GM21723 (cell line): Measurements from ENCODE around the gene LONRF2.
"Not testable (repeated sequence)": the region's sequence is repeated elsewhere in the genome, so short reads cannot be mapped to it uniquely, and the experiment has no call there.

ENCODE experiments used
- ATAC-seq: cut with Tn5 transposase; IDR thresholded peaks from one replicate; pipeline ENCODE4 v1.9.1; 2021; ENCODE audit warnings: mild to moderate bottlenecking, moderate library complexity; ENCODE audit not compliant: unreplicated experiment

LONRF2 gene

GRCh38 chr2:100321866-100322820 is at the start of gene LONRF2:
Gene LONRF2 (minus strand): TSS chr2:100322501. CDS start chr2:100322093, 408 bp downstream.
- ATAC-seq: no peak

GRCh38 chr2:100367163-100367562 is 44.9 kb upstream of the LONRF2 start:
- no peak for ATAC-seq

- no peak for ATAC-seq
Observed at GRCh38 chr2:100365434-100365833, 43.1 kb upstream of the LONRF2 start.

GRCh38 chr2:100362269-100362668 is 40.0 kb upstream of the LONRF2 start:
- ATAC-seq: not testable (repeated sequence)

- ATAC-seq: no peak
Observed at GRCh38 chr2:100359576-100359975, 37.3 kb upstream of the LONRF2 start.

- no peak for ATAC-seq
Observed at GRCh38 chr2:100358554-100358953, 36.3 kb upstream of the LONRF2 start.

GRCh38 chr2:100352521-100352920 is 30.2 kb upstream of the LONRF2 start:
- ATAC-seq: no peak

GRCh38 chr2:100350661-100351185 is 28.4 kb upstream of the LONRF2 start:
- no peak for ATAC-seq

GRCh38 chr2:100345144-100345543 is 22.8 kb upstream of the LONRF2 start:
- ATAC-seq: not testable (repeated sequence)

- no peak for ATAC-seq
Observed at GRCh38 chr2:100344433-100344832, 22.1 kb upstream of the LONRF2 start.

- ATAC-seq: not testable (repeated sequence)
Observed at GRCh38 chr2:100342466-100342865, 20.2 kb upstream of the LONRF2 start.

- ATAC-seq: no peak
Observed at GRCh38 chr2:100339823-100340222, 17.5 kb upstream of the LONRF2 start.

- ATAC-seq: no peak
Observed at GRCh38 chr2:100334929-100335328, 12.6 kb upstream of the LONRF2 start.

GRCh38 chr2:100327742-100328141 is 5.4 kb upstream of the LONRF2 start:
- no peak for ATAC-seq

GRCh38 chr2:100321179-100321865 is 979 bp downstream of the LONRF2 start:
- ATAC-seq: no peak

- no peak for ATAC-seq
Observed at GRCh38 chr2:100320547-100321178, 1.6 kb downstream of the LONRF2 start.

- no peak for ATAC-seq
Observed at GRCh38 chr2:100317634-100318033, 4.7 kb downstream of the LONRF2 start.

GRCh38 chr2:100309973-100310719 is 12.2 kb downstream of the LONRF2 start:
- ATAC-seq: no peak

GRCh38 chr2:100309311-100309710 is 13.0 kb downstream of the LONRF2 start:
- ATAC-seq: no peak

- no peak for ATAC-seq
Observed at GRCh38 chr2:100303744-100304143, 18.6 kb downstream of the LONRF2 start.

- no peak for ATAC-seq
Observed at GRCh38 chr2:100302585-100302892, 19.8 kb downstream of the LONRF2 start.
